ENCODE data around the gene GPX7. TPM values are rescaled to one million over a fixed set of nuclear protein-coding genes. Genes with fewer than 3 reads are reported as not detected.

GPX7 gene
- total and polyA plus RNA-seq, 7 donors, result 2.5 to 49.3 (median 17.0) TPM

DNA sequence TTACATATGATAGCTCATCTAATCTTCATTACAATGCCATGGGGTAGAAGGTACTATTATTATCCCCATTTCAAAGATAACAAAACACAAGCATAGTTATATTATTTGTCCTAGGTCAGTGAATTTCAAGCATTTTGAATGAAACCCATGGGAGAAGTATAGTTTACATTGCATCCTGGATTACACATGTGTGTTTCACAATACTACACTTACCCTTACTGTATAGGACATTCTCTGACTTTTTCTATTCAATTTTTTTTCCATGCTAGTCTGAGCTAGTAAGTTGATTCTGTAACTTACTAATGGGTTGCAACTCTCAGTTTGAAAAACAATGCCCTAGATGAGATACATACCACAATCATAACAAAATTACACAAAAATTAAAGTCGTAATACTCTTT, 8.7 kb upstream of the GPX7 start:
- DNase-seq, result no peak
- TF ChIP-seq POLR2AphosphoS5 (IDR thresholded peaks at IDR 0.05) (no peak), EP300 (IDR thresholded peaks at IDR 0.05) (no peak), POLR2A (IDR thresholded peaks at IDR 0.05) (no peak)
- TF ChIP-seq, protein P1, sequence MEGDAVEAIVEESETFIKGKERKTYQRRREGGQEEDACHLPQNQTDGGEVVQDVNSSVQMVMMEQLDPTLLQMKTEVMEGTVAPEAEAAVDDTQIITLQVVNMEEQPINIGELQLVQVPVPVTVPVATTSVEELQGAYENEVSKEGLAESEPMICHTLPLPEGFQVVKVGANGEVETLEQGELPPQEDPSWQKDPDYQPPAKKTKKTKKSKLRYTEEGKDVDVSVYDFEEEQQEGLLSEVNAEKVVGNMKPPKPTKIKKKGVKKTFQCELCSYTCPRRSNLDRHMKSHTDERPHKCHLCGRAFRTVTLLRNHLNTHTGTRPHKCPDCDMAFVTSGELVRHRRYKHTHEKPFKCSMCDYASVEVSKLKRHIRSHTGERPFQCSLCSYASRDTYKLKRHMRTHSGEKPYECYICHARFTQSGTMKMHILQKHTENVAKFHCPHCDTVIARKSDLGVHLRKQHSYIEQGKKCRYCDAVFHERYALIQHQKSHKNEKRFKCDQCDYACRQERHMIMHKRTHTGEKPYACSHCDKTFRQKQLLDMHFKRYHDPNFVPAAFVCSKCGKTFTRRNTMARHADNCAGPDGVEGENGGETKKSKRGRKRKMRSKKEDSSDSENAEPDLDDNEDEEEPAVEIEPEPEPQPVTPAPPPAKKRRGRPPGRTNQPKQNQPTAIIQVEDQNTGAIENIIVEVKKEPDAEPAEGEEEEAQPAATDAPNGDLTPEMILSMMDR (IDR thresholded peaks at IDR 0.05), result no peak
- whole genome bisulfite sequencing, 2 donors, result 93 to 94% methylated on average over 1 of the region's 1 CpG
- intact Hi-C loops (cut with DNase I), result no loop called here
- H3K27ac ChIP-seq, result no peak overlapping the region
- H3K27me3 ChIP-seq, result peaks cover 0 to 4% (median 0%) of the 10 kb centered on the region in 3 donors
- no peak overlapping the region for H3K4me3 ChIP-seq
- H3K36me3 ChIP-seq, result no peaks in the 10 kb centered on the region
- H3K9me3 ChIP-seq, result no peaks in the 10 kb centered on the region
- no peaks in the 10 kb centered on the region for H3K4me1 ChIP-seq

DNA sequence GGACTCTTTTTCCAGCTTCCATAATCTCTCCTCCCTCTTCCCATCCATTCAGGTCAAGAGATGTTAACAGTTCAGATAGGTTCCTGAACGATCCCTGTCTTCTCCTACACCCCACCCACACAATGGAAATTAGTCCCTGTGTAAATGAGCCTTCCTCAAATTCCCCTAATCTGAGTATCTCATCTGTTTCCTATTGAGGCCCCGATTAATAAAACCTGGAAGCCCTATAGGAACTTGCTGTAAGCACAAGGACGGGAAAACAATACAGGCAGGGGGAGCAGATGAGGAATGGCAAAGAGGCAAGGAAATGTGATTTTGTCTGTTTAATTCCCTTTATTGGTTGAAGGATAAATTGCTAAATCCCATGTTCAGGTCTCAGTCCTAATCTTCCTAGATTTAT, 7.1 kb upstream of the GPX7 start:
- 57 to 76% methylated on average over 3 of the region's 3 CpGs for WGBS, 2 donors
- Histone ChIP-seq H3K4me1 (no peaks in the 10 kb centered on the region), H3K9me3 (no peaks in the 10 kb centered on the region), H3K27me3 (peaks cover 0 to 4% (median 0%) of the 10 kb centered on the region in 3 donors), H3K27ac (no peak overlapping the region), H3K36me3 (no peaks in the 10 kb centered on the region), H3K4me3 (no peak overlapping the region)
- TF ChIP-seq POLR2AphosphoS5 (IDR thresholded peaks at IDR 0.05) (no peak), POLR2A (IDR thresholded peaks at IDR 0.05) (no peak), EP300 (IDR thresholded peaks at IDR 0.05) (no peak)
- TF ChIP-seq, protein P1 (IDR thresholded peaks at IDR 0.05), result no peak
- intact Hi-C loops (cut with DNase I), result no loop called here
- DNase-seq, result no peak

DNA sequence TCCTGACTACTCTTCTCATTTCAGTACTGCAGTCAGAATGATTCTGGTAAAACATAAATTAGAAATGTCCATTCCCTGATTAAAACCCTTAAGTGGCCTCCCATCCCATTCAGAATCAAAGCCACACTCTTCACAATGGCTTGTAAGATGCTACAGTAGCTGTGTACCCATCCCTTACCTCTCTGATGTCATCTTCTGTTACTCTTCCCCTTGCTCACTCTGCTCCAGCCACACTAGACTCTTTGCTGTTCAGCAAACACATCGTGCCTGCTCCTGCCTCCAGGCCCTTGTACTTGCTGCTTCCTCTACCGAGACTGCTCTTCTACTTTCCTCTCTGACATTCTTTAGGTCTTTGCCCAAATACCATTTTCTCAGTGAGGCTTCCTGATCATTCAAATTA, 4.3 kb upstream of the GPX7 start:
- TF ChIP-seq, protein P1 (IDR thresholded peaks at IDR 0.05), result no peak
- TF ChIP-seq POLR2AphosphoS5 (IDR thresholded peaks at IDR 0.05) (no peak), POLR2A (IDR thresholded peaks at IDR 0.05) (no peak), EP300 (IDR thresholded peaks at IDR 0.05) (no peak)
- Histone ChIP-seq H3K9me3 (no peaks in the 10 kb centered on the region), H3K4me1 (peaks cover 0 to 15% (median 11%) of the 10 kb centered on the region in 4 donors), H3K36me3 (no peaks in the 10 kb centered on the region), H3K4me3 (no peak overlapping the region), H3K27ac (no peak overlapping the region), H3K27me3 (peaks cover 0 to 4% (median 0%) of the 10 kb centered on the region in 3 donors)
- intact Hi-C loops (cut with DNase I), result no loop called here
- WGBS, 2 donors, result 60 to 69% methylated on average over 2 of the region's 2 CpGs
- DNase-seq, result no peak

DNA sequence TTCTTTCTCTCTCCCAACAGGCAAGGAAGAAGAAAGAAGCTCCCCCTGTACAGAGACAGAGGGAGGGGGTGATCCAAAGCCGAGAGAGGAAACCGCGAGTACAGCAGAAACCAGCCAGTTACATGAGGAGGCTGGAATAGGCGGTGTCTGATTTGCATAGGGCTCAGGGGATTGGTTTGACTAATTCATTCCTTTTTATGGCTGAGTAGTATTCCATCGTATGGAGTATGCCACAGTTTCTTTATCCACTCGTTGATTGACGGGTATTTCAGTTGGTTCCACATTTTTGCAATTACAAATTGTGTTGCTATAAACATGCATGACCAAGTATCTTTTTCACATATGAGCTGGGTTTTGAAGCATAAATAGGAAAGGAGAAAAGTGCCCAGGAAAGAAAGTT, 3.4 kb upstream of the GPX7 start:
- DNase-seq, result no peak
- H3K4me3 ChIP-seq, result no peak overlapping the region
- H3K27ac ChIP-seq, result no peak overlapping the region
- TF ChIP-seq POLR2A (IDR thresholded peaks at IDR 0.05) (no peak), POLR2AphosphoS5 (IDR thresholded peaks at IDR 0.05) (no peak), EP300 (IDR thresholded peaks at IDR 0.05) (no peak)
- TF ChIP-seq, protein P1 (IDR thresholded peaks at IDR 0.05), result no peak
- H3K4me1 ChIP-seq, result peaks cover 0 to 23% (median 19%) of the 10 kb centered on the region in 4 donors
- H3K9me3 ChIP-seq, result no peaks in the 10 kb centered on the region
- peaks cover 0 to 4% (median 0%) of the 10 kb centered on the region in 3 donors for H3K27me3 ChIP-seq
- WGBS, 2 donors, result 95 to 96% methylated on average over 7 of the region's 7 CpGs
- no peaks in the 10 kb centered on the region for H3K36me3 ChIP-seq
- intact Hi-C loops (cut with DNase I), result no loop called here

DNA sequence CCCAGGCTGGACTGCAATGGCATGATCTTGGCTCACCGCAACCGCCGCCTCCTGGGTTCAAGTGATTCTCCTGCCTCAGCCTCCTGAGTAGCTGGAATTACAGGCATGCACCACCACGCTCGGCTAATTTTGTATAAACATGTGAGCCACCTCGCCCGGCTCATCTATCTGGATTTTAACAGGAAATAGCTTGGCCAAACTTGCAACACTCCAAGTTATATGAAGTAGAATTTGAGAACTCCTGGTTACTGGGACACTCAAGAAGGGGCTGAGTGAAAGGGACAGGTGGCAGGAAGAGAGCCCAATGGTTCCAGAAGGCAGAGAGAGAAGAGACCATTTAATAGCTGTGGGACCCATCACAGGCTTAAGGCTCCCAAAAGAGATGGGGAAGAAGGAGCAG, 2.9 kb upstream of the GPX7 start:
- no peak for TF ChIP-seq POLR2AphosphoS5 (IDR thresholded peaks at IDR 0.05)
- no peak for TF ChIP-seq EP300 (IDR thresholded peaks at IDR 0.05)
- TF ChIP-seq POLR2A (IDR thresholded peaks at IDR 0.05), result no peak
- TF ChIP-seq, protein P1 (IDR thresholded peaks at IDR 0.05), result no peak
- H3K9me3 ChIP-seq, result no peaks in the 10 kb centered on the region
- intact Hi-C loops (cut with DNase I), result no loop called here

More for the DNA sequence above, 2.9 kb upstream of the GPX7 start:
- Histone ChIP-seq H3K36me3 (no peaks in the 10 kb centered on the region), H3K4me1 (peaks cover 0 to 28% (median 24%) of the 10 kb centered on the region in 4 donors), H3K4me3 (no peak overlapping the region), H3K27ac (no peak overlapping the region), H3K27me3 (peaks cover 0 to 4% (median 0%) of the 10 kb centered on the region in 3 donors)
- WGBS, 2 donors, result 90 to 93% methylated on average over 7 of the region's 7 CpGs
- DNase-seq, result no peak

All from sigmoid colon (tissue), 7 donors.